IMR-90 (cell line): ENCODE measurements around the gene PAMR1. TPM values are rescaled to one million over a fixed set of nuclear protein-coding genes. Genes with fewer than 3 reads are reported as not detected.

Experiments
- ATAC-seq: fragments of 200-7000 bp; cut with Tn5 transposase; 2 replicates; pipeline ENCODE4 v1.9.1; 2020; ENCODE audit warnings: low read depth, mild to moderate bottlenecking, moderate library complexity
- BruUV-seq: library from RNA; stranded (reverse); fragments of 400-500 nt; replicated peaks from 2 replicates; lab custom pipeline; 2021; lab: Mats Ljungman, UMichigan
- CTCF ChIA-PET: fragments of 300-600 bp; formaldehyde crosslinking; extraction: SDS; loops from one replicate; lab custom pipeline; 2021; ENCODE audit warnings: antibody characterized with exemption; lab: Yijun Ruan, JAX
- POLR2A ChIA-PET: fragments of 300-600 bp; sonication (Branson Sonifier 250); formaldehyde crosslinking; loops from one replicate; lab custom pipeline; 2022; ENCODE audit warnings: antibody characterized with exemption; ENCODE audit not compliant: unreplicated experiment; lab: Charles Lee
- DNase-seq: peaks from one replicate; pipeline ENCODE4 v3.0.0; 2013
- H2AFZ ChIP-seq: replicated peaks from 2 replicates; pipeline ENCODE3; 2013; ENCODE audit warnings: low read length, mild to moderate bottlenecking; ENCODE audit not compliant: poor library complexity
- H2AK5ac ChIP-seq: 2 replicates; pipeline ENCODE4 v1.6.1; 2013; ENCODE audit warnings: low read depth, low read length, inconsistent platforms
- H2AK9ac ChIP-seq: replicated peaks from 2 replicates; pipeline ENCODE3; 2013; ENCODE audit warnings: mild to moderate bottlenecking, low read depth, low read length, moderate library complexity; ENCODE audit not compliant: poor library complexity
- H2BK120ac ChIP-seq: 2 replicates; pipeline ENCODE4 v1.6.1; 2013; ENCODE audit warnings: low read depth, low read length, inconsistent platforms
- H2BK15ac ChIP-seq: 3 replicates; pipeline ENCODE4 v1.6.1; 2013; ENCODE audit warnings: low read depth, low read length, inconsistent platforms
- H2BK20ac ChIP-seq: 2 replicates; pipeline ENCODE4 v1.6.1; 2013; ENCODE audit warnings: low read depth, mild to moderate bottlenecking, inconsistent platforms, low read length, moderate library complexity
- H2BK5ac ChIP-seq: 2 replicates; pipeline ENCODE4 v1.6.1; 2013; ENCODE audit warnings: mild to moderate bottlenecking, low read depth, low read length, inconsistent platforms; ENCODE audit not compliant: poor library complexity, severe bottlenecking
- H3K14ac ChIP-seq: replicated peaks from 2 replicates; pipeline ENCODE4 v1.6.1; 2013; ENCODE audit warnings: low read depth, low read length, inconsistent platforms
- H3K18ac ChIP-seq: 2 replicates; pipeline ENCODE4 v1.6.1; 2013; ENCODE audit warnings: low read depth, low read length, control low read depth
- H3K23ac ChIP-seq: 2 replicates; pipeline ENCODE4 v1.6.1; 2013; ENCODE audit warnings: low read depth, low read length, inconsistent platforms
- H3K27ac ChIP-seq: 2 replicates; pipeline ENCODE4 v1.5.1; 2013; ENCODE audit warnings: mild to moderate bottlenecking, control low read depth, low read length; ENCODE audit not compliant: insufficient read depth
- H3K27me3 ChIP-seq: 2 replicates; pipeline ENCODE4 v1.6.1; 2013; ENCODE audit warnings: low read length; ENCODE audit not compliant: control insufficient read depth, insufficient read depth
- H3K36me3 ChIP-seq: 2 replicates; pipeline ENCODE4 v1.6.1; 2013; ENCODE audit warnings: low read length, mixed read lengths; ENCODE audit not compliant: control insufficient read depth, insufficient read depth
- H3K4ac ChIP-seq: 2 replicates; pipeline ENCODE4 v1.6.1; 2013; ENCODE audit warnings: low read depth, low read length, inconsistent platforms
- H3K4me1 ChIP-seq: 2 replicates; pipeline ENCODE4 v1.6.1; 2013; ENCODE audit warnings: low read length, mixed read lengths; ENCODE audit not compliant: control insufficient read depth, insufficient read depth
- H3K4me2 ChIP-seq: 2 replicates; pipeline ENCODE4 v1.6.1; 2013; ENCODE audit warnings: low read depth, mild to moderate bottlenecking, control low read depth, low read length, moderate library complexity
- H3K4me3 ChIP-seq: 2 replicates; pipeline ENCODE4 v1.5.1; 2013; ENCODE audit warnings: low read depth, mild to moderate bottlenecking, control low read depth, low read length, moderate library complexity; ENCODE audit not compliant: insufficient read depth
- H3K56ac ChIP-seq: 2 replicates; pipeline ENCODE4 v1.6.1; 2013; ENCODE audit warnings: low read length, inconsistent platforms; ENCODE audit not compliant: insufficient read depth; ENCODE audit errors: extremely low read depth
- H3K79me1 ChIP-seq, 2 experiments: 2 replicates each; pipeline ENCODE4 v1.6.1; 2013; ENCODE audit warnings: low read length in 2 of 2, inconsistent platforms in 1 of 2, low read depth in 1 of 2
- H3K9ac ChIP-seq: 2 replicates; pipeline ENCODE4 v1.6.1; 2013; ENCODE audit warnings: low read depth, low read length, control low read depth
- H3K9me1 ChIP-seq: 2 replicates; pipeline ENCODE4 v1.6.1; 2013; ENCODE audit warnings: low read length, inconsistent platforms; ENCODE audit not compliant: insufficient read depth
- H3K9me3 ChIP-seq: 2 replicates; pipeline ENCODE4 v1.6.1; 2013; ENCODE audit warnings: low read length; ENCODE audit not compliant: control insufficient read depth, insufficient read depth
- H4K20me1 ChIP-seq: 2 replicates; pipeline ENCODE4 v1.6.1; 2013; ENCODE audit warnings: low read length, inconsistent platforms; ENCODE audit not compliant: insufficient read depth
- H4K5ac ChIP-seq: 2 replicates; pipeline ENCODE4 v1.6.1; 2013; ENCODE audit warnings: mild to moderate bottlenecking, low read depth, low read length, control low read depth
- H4K8ac ChIP-seq, 2 experiments: 2 replicates each; pipeline ENCODE4 v1.6.1; 2013; ENCODE audit warnings: low read depth in 2 of 2, low read length in 2 of 2, control low read depth in 1 of 2, inconsistent platforms in 1 of 2
- H4K91ac ChIP-seq: 2 replicates; pipeline ENCODE4 v1.6.1; 2013; ENCODE audit warnings: low read depth, low read length, inconsistent platforms; ENCODE audit not compliant: insufficient read depth
- BHLHE40 ChIP-seq: fragments of 150-350 bp; IDR thresholded peaks from 2 replicates; pipeline ENCODE4 v1.6.1; 2016; ENCODE audit warnings: mild to moderate bottlenecking, low read depth, low read length
- CEBPB ChIP-seq: IDR thresholded peaks from 2 replicates; pipeline ENCODE4 v1.6.1; 2012; ENCODE audit warnings: low read depth, low read length, improper control_type of control experiment
- CHD1 ChIP-seq: IDR thresholded peaks from 2 replicates; pipeline ENCODE4 v1.6.1; 2012; ENCODE audit warnings: low read depth, low read length, improper control_type of control experiment
- CTCF ChIP-seq: conservative IDR thresholded peaks from 2 replicates; pipeline ENCODE4 v1.5.1; 2012; ENCODE audit warnings: mild to moderate bottlenecking, low read depth, low read length, improper control_type of control experiment
- ELK1 ChIP-seq: fragments of 150-350 bp; IDR thresholded peaks from 2 replicates; pipeline ENCODE4 v1.6.1; 2016; ENCODE audit warnings: low read depth, mild to moderate bottlenecking, low read length, moderate library complexity, borderline replicate concordance
- FOS ChIP-seq: fragments of 150-350 bp; IDR thresholded peaks from 2 replicates; pipeline ENCODE4 v1.6.1; 2016; ENCODE audit warnings: low read depth, low read length
- MAFK ChIP-seq: IDR thresholded peaks from 2 replicates; pipeline ENCODE4 v1.6.1; 2012; ENCODE audit warnings: low read depth, low read length, improper control_type of control experiment
- MAZ ChIP-seq: IDR thresholded peaks from 2 replicates; pipeline ENCODE4 v1.6.1; 2012; ENCODE audit warnings: low read depth, mild to moderate bottlenecking, low read length, improper control_type of control experiment, moderate library complexity, borderline replicate concordance
- MXI1 ChIP-seq: IDR thresholded peaks from 2 replicates; pipeline ENCODE4 v1.6.1; 2012; ENCODE audit warnings: low read depth, mild to moderate bottlenecking, low read length, moderate library complexity, borderline replicate concordance
- NFE2L2 ChIP-seq: fragments of 150-350 bp; IDR thresholded peaks from 2 replicates; pipeline ENCODE4 v1.6.1; 2016; ENCODE audit warnings: low read depth, mild to moderate bottlenecking, low read length
- POLR2A ChIP-seq: IDR thresholded peaks from 2 replicates; pipeline ENCODE4 v1.6.1; 2012; ENCODE audit warnings: mild to moderate bottlenecking, low read depth, low read length
- RAD21 ChIP-seq: IDR thresholded peaks from 2 replicates; pipeline ENCODE4 v1.6.1; 2012; ENCODE audit warnings: low read length, improper control_type of control experiment
- RFX5 ChIP-seq: IDR thresholded peaks from 2 replicates; pipeline ENCODE4 v1.8.0; 2012; ENCODE audit warnings: low read depth, mild to moderate bottlenecking, low read length, moderate library complexity
- SMC3 ChIP-seq: fragments of 150-350 bp; IDR thresholded peaks from 2 replicates; pipeline ENCODE4 v1.6.1; 2016; ENCODE audit warnings: low read depth, mild to moderate bottlenecking, antibody characterized with exemption, low read length, moderate library complexity
- USF2 ChIP-seq: fragments of 150-350 bp; IDR thresholded peaks from 2 replicates; pipeline ENCODE4 v1.6.1; 2017; ENCODE audit warnings: mild to moderate bottlenecking, antibody characterized with exemption, low read length, low read depth
- WGBS, 2 experiments: methylation state at CpG; one replicate each; pipeline versions ENCODE4 v1.1.5 to v1.1.7; 2013; ENCODE audit warnings: missing lambda C conversion rate in 2 of 2; ENCODE audit not compliant: insufficient read length in 1 of 2; ENCODE audit errors: extremely low coverage in 2 of 2; 5-methylcytosine and 5-hydroxymethylcytosine counted together
- dilution Hi-C: fragments of 300-500 bp; cut with HindIII; formaldehyde crosslinking; loops from one replicate; pipeline ENCODE4 v1.14.3; 2018; ENCODE audit warnings: low sequenced_read_pairs; ENCODE audit not compliant: unreplicated experiment
- in situ Hi-C: fragments of 300-500 bp; cut with MboI; formaldehyde crosslinking; loops from 3 replicates; pipeline ENCODE4 v1.14.3; 2019; ENCODE audit warnings: low sequenced_read_pairs, inconsistent platforms, mixed read lengths
- intact Hi-C: fragments of 100-400 bp; cut with micrococcal nuclease; formaldehyde crosslinking; loops from 2 replicates; pipeline ENCODE4 v1.10.0; 2022
- polyA plus RNA-seq, 3 experiments: library from polyadenylated mRNA; depleted of rRNA; stranded (reverse); fragments of >200 nt; gene quantifications; 2 replicates each; pipeline ENCODE4 v1.2.3, GENCODE V29; 2012; ENCODE audit warnings: low replicate concordance in 1 of 3
- total RNA-seq: library from RNA; depleted of rRNA; stranded (reverse); fragments of >200 nt; gene quantifications from 2 replicates; pipeline ENCODE4 v1.2.3, GENCODE V29; 2012

PAMR1 gene
- total and polyA plus RNA-seq, 2 of the 4 experiments (the other 2 are of a cell fraction) = 70.7 to 80.7 TPM

GRCh38 chr11:35393098-35393497, 132.3 kb downstream of the PAMR1 start:
- no peak overlapping the region for H4K8ac ChIP-seq
- no CpG with 5 or more reads among the region's 4 CpGs for WGBS, 2 experiments
- H4K20me1 ChIP-seq = no peaks in the 10 kb centered on the region
- H3K56ac ChIP-seq = no peak overlapping the region
- H2BK20ac ChIP-seq = peak overlapping the region; percentile 60
- H3K4me1 ChIP-seq = peaks cover 6% of the 10 kb centered on the region
- dilution Hi-C loops (no loop called here), in situ Hi-C loops (loop anchor here (5.0 kb wide), 1 partner anchor 471 kb away; no protein-coding TSS in a partner anchor), intact Hi-C loops (loop anchor here (2.0 to 10.0 kb wide), 4 partner anchors 174 to 1028 kb away; no protein-coding TSS in a partner anchor)
- no peak overlapping the region for H3K9ac ChIP-seq
- no peak overlapping the region; the same call in 1 of the 2 replicates for H3K14ac ChIP-seq
- H2AK9ac ChIP-seq = no peak overlapping the region
- H3K27me3 ChIP-seq = no peaks in the 10 kb centered on the region
- no peak overlapping the region for H3K27ac ChIP-seq
- TF ChIP-seq RFX5 (no peak), RAD21 (no peak), CHD1 (no peak), BHLHE40 (no peak), MXI1 (no peak), FOS (no peak), CEBPB (no peak), ELK1 (no peak), USF2 (no peak), CTCF (no peak), POLR2A (no peak), MAFK (no peak), NFE2L2 (no peak), SMC3 (no peak), MAZ (no peak)
- peaks cover 0 to 11% of the 10 kb centered on the region in 2 experiments; a peak in 3 of 4 replicates for H3K79me1 ChIP-seq
- H2AK5ac ChIP-seq = peak overlapping the region; percentile 63; the same call in 1 of the 2 replicates
- H2BK15ac ChIP-seq = 0 out of 3 replicates have a peak overlapping the region, but pooled peaks have one; percentile 63
- no peak overlapping the region for H3K4me3 ChIP-seq
- H3K4me2 ChIP-seq = no peak overlapping the region
- H3K18ac ChIP-seq = no peak overlapping the region
- peak overlapping the region; percentile 38 for H3K4ac ChIP-seq
- H3K9me3 ChIP-seq = no peaks in the 10 kb centered on the region
- CTCF ChIA-PET = interaction anchor here (0.6 to 1.3 kb wide), 2 partner anchors 10 to 48 kb away, joined by 3 to 8 read pairs; no protein-coding TSS in a partner anchor
- H3K9me1 ChIP-seq = peaks cover 8% of the 10 kb centered on the region
- H4K5ac ChIP-seq = no peak overlapping the region
- no peak overlapping the region for H3K23ac ChIP-seq
- no peak overlapping the region for H2BK5ac ChIP-seq
- peak; percentile 45 for DNase-seq
- no TSS peak for BruUV-seq
- peak overlapping the region; percentile 45; the same call in 1 of the 2 replicates for H4K91ac ChIP-seq
- H3K36me3 ChIP-seq = no peaks in the 10 kb centered on the region
- ATAC-seq = no peak
- POLR2A ChIA-PET = no interaction called here
- H2AFZ ChIP-seq = no peak overlapping the region
- H2BK120ac ChIP-seq = 0 out of 2 replicates have a peak overlapping the region, but pooled peaks have one; percentile 10
